A549 treated with AZD9567 at 1 μM for 4 hours (cell line): Measurements from ENCODE around the gene HIGD1A. TPM values are rescaled to one million over a fixed set of nuclear protein-coding genes. Genes with fewer than 3 reads are reported as not detected.

ENCODE experiments used
- total RNA-seq: library from RNA; stranded (reverse); fragments of 200-300 nt; extraction: Qiagen RNA extraction; gene quantifications from 5 replicates; pipeline ENCODE4 v1.2.3, GENCODE V29; 2022; ENCODE audit not compliant: insufficient read depth

The HIGD1A gene
- total RNA-seq = 69.9 to 108 TPM (median 80.0 TPM) in 5 replicates

GRCh38 chr3:42804106-42804830 is at the start of gene HIGD1A:
TSS of gene HIGD1A (minus strand) at chr3:42804490. CDS start at chr3:42794253, 10,237 bp downstream.

GRCh38 chr3:42809202-42809601 is 4.9 kb upstream of the HIGD1A start, which contains the start of gene ACKR2:
TSS of gene ACKR2 (plus strand) at chr3:42809445. CDS start at chr3:42864503, 55,058 bp downstream.

GRCh38 chr3:42772670-42773408 is 31.5 kb downstream of the HIGD1A start, which contains the start of gene CCDC13:
TSS of gene CCDC13 (minus strand) at chr3:42773253. CDS start at chr3:42758345, 14,908 bp downstream.

Other genes with a start within 250 kb of the HIGD1A start
- gene SEC22C, start 222.5 kb downstream of the HIGD1A start, total RNA-seq = 29.0 to 36.2 TPM (median 35.2 TPM) in 5 replicates
- 17.4 to 21.7 TPM (median 18.1 TPM) in 5 replicates for gene SS18L2, start 213.6 kb downstream of the HIGD1A start, total RNA-seq
- 9.4 to 13.2 TPM (median 12.5 TPM) in 5 replicates for gene NKTR, start 203.8 kb downstream of the HIGD1A start, total RNA-seq
- 5.2 to 6.8 TPM (median 5.9 TPM) in 5 replicates for gene ZBTB47, start 150.8 kb downstream of the HIGD1A start, total RNA-seq
- not detected in 5 replicates for gene KLHL40, start 119.0 kb downstream of the HIGD1A start, total RNA-seq
- gene HHATL, start 101.7 kb downstream of the HIGD1A start, total RNA-seq = not detected in 5 replicates
- 0.33 to 0.78 TPM (median 0.49 TPM) in 4 of 5 replicates, not detected in the other for gene CCDC13, start 31.2 kb downstream of the HIGD1A start, total RNA-seq
- 0.02 to 0.14 TPM (median 0.09 TPM) in 3 of 5 replicates, not detected in the others for gene ACKR2, start 5.0 kb upstream of the HIGD1A start, total RNA-seq
- gene CYP8B1, start 71.4 kb upstream of the HIGD1A start, total RNA-seq = not detected in 5 replicates
- gene ZNF662, start 101.7 kb upstream of the HIGD1A start, total RNA-seq = not detected in 5 replicates
- gene GASK1A, start 174.8 kb upstream of the HIGD1A start, total RNA-seq = not detected in 5 replicates